ENCODE data around the gene CELA2A. TPM values are rescaled to one million over a fixed set of nuclear protein-coding genes. Genes with fewer than 3 reads are reported as not detected.
"Not testable (repeated sequence)": the region's sequence is repeated elsewhere in the genome, so short reads cannot be mapped to it uniquely, and the experiment has no call there.

Gene CELA2A
- total RNA-seq, 1 experiment from 2014 or later: not detected

- no peak for DNase-seq
- Mint-ChIP-seq H3K4me1 (ENCODE audit: low read depth, unreplicated experiment) (no peaks in the 10 kb centered on the region), H3K9me3 (ENCODE audit: unreplicated experiment) (no peaks in the 10 kb centered on the region), H3K27ac (ENCODE audit: unreplicated experiment) (no peak overlapping the region), H3K36me3 (ENCODE audit: insufficient read depth, unreplicated experiment) (no peaks in the 10 kb centered on the region), H3K4me3 (ENCODE audit: unreplicated experiment) (no peak overlapping the region), H3K27me3 (ENCODE audit: insufficient read depth, unreplicated experiment) (no peaks in the 10 kb centered on the region)
- Histone ChIP-seq H3K27me3 (replicated peaks; ENCODE audit: control insufficient read depth, insufficient read depth, low read length) (no peaks in the 10 kb centered on the region), H3K4me1 (no peaks in the 10 kb centered on the region), H3K9me3 (no peaks in the 10 kb centered on the region), H3K36me3 (ENCODE audit: control insufficient read depth, insufficient read depth, low read length) (no peaks in the 10 kb centered on the region), H3K4me3 (ENCODE audit: low read depth, low read length) (no peak overlapping the region)
- intact Hi-C loops (cut with micrococcal nuclease; ENCODE audit: unreplicated experiment): no loop called here
- no peak for TF ChIP-seq CTCF (IDR thresholded peaks at IDR 0.05; ENCODE audit: insufficient read depth in 1 of 2, low read depth in 1 of 2, low read length in 1 of 2, severe bottlenecking in 1 of 2, unreplicated experiment in 1 of 2)
- BruUV-seq (replicated peaks): no TSS peak
- CTCF ChIA-PET: no interaction called here
- POLR2A ChIA-PET: no interaction called here
Measured at GRCh38 chr1:15477646-15478212, 21.2 kb downstream of the CELA2A start.

GRCh38 chr1:15479654-15480347 is 23.3 kb downstream of the CELA2A start:
- TF ChIP-seq CTCF (IDR thresholded peaks at IDR 0.05; ENCODE audit: insufficient read depth in 1 of 2, low read depth in 1 of 2, low read length in 1 of 2, severe bottlenecking in 1 of 2, unreplicated experiment in 1 of 2): no peak
- intact Hi-C loops (cut with micrococcal nuclease; ENCODE audit: unreplicated experiment): no loop called here
- no peaks in the 10 kb centered on the region for H3K4me1 Mint-ChIP-seq (ENCODE audit: low read depth, unreplicated experiment)
- no peak overlapping the region for H3K27ac Mint-ChIP-seq (ENCODE audit: unreplicated experiment)
- Histone ChIP-seq H3K4me3 (ENCODE audit: low read depth, low read length) (no peak overlapping the region), H3K27me3 (replicated peaks; ENCODE audit: control insufficient read depth, insufficient read depth, low read length) (no peaks in the 10 kb centered on the region), H3K9me3 (no peaks in the 10 kb centered on the region), H3K4me1 (no peaks in the 10 kb centered on the region), H3K36me3 (ENCODE audit: control insufficient read depth, insufficient read depth, low read length) (no peaks in the 10 kb centered on the region)
- H3K27me3 Mint-ChIP-seq (ENCODE audit: insufficient read depth, unreplicated experiment): no peaks in the 10 kb centered on the region
- no peak overlapping the region for H3K4me3 Mint-ChIP-seq (ENCODE audit: unreplicated experiment)
- POLR2A ChIA-PET: no interaction called here
- DNase-seq: no peak
- BruUV-seq (replicated peaks): no TSS peak
- CTCF ChIA-PET: no interaction called here
- H3K36me3 Mint-ChIP-seq (ENCODE audit: insufficient read depth, unreplicated experiment): no peaks in the 10 kb centered on the region
- H3K9me3 Mint-ChIP-seq (ENCODE audit: unreplicated experiment): no peaks in the 10 kb centered on the region

GRCh38 chr1:15482455-15482854 is 25.9 kb downstream of the CELA2A start:
- not testable (repeated sequence) for H3K27me3 Mint-ChIP-seq (ENCODE audit: insufficient read depth, unreplicated experiment)

GRCh38 chr1:15482983-15483543 is 26.5 kb downstream of the CELA2A start:
- DNase-seq; intact Hi-C loops (cut with micrococcal nuclease; ENCODE audit: unreplicated experiment); H3K9me3 Mint-ChIP-seq (ENCODE audit: unreplicated experiment); CTCF ChIA-PET; POLR2A ChIA-PET; H3K4me3 Mint-ChIP-seq (ENCODE audit: unreplicated experiment); BruUV-seq (replicated peaks); H3K27me3 Mint-ChIP-seq (ENCODE audit: insufficient read depth, unreplicated experiment); H3K36me3 Mint-ChIP-seq (ENCODE audit: insufficient read depth, unreplicated experiment); H3K4me1 ChIP-seq; H3K36me3 ChIP-seq (ENCODE audit: control insufficient read depth, insufficient read depth, low read length); H3K4me1 Mint-ChIP-seq (ENCODE audit: low read depth, unreplicated experiment); H3K4me3 ChIP-seq (ENCODE audit: low read depth, low read length); H3K27ac Mint-ChIP-seq (ENCODE audit: unreplicated experiment); H3K27me3 ChIP-seq (replicated peaks; ENCODE audit: control insufficient read depth, insufficient read depth, low read length); H3K9me3 ChIP-seq: not testable (repeated sequence)

More at GRCh38 chr1:15482455-15482854, 25.9 kb downstream of the CELA2A start:
- H3K9me3 ChIP-seq; H3K4me1 ChIP-seq; H3K27ac Mint-ChIP-seq (ENCODE audit: unreplicated experiment); H3K27me3 ChIP-seq (replicated peaks; ENCODE audit: control insufficient read depth, insufficient read depth, low read length); H3K36me3 Mint-ChIP-seq (ENCODE audit: insufficient read depth, unreplicated experiment); intact Hi-C loops (cut with micrococcal nuclease; ENCODE audit: unreplicated experiment); BruUV-seq (replicated peaks); H3K36me3 ChIP-seq (ENCODE audit: control insufficient read depth, insufficient read depth, low read length); H3K4me1 Mint-ChIP-seq (ENCODE audit: low read depth, unreplicated experiment); H3K4me3 ChIP-seq (ENCODE audit: low read depth, low read length); H3K9me3 Mint-ChIP-seq (ENCODE audit: unreplicated experiment); CTCF ChIA-PET; POLR2A ChIA-PET; DNase-seq; H3K4me3 Mint-ChIP-seq (ENCODE audit: unreplicated experiment): not testable (repeated sequence)
